ENCODE measurements around the gene PGPEP1. TPM values are rescaled to one million over a fixed set of nuclear protein-coding genes. Genes with fewer than 3 reads are reported as not detected.
A peak's percentile ranks its signal among the peaks of the same experiment; 100 is the strongest.

The PGPEP1 gene
- total and polyA plus RNA-seq, 10 of the 15 experiments (the other 5 are each of a cell fraction or from before 2014, with no cell fraction given) = 13.8 to 39.4 (median 17.0) TPM

- no peaks in the 10 kb centered on the region for H3K36me3 ChIP-seq (ENCODE audit: control insufficient read depth in 2 of 2, insufficient read depth in 2 of 2, low read length in 1 of 2)
- peak overlapping the region; percentile 61 for H2AFZ ChIP-seq (ENCODE audit: control insufficient read depth, low read depth, low read length)
Measured at GRCh38 chr19:18292462-18292809, 48.0 kb upstream of the PGPEP1 start.

More at GRCh38 chr19:18292462-18292809, 48.0 kb upstream of the PGPEP1 start:
- H3K27ac ChIP-seq (ENCODE audit: control insufficient read depth, insufficient read depth) = peak overlapping the region; percentile 96
- no peaks in the 10 kb centered on the region; a peak in 1 of 4 replicates for H3K27me3 ChIP-seq (replicated peaks in 1 of 2; ENCODE audit: control insufficient read depth in 2 of 2, insufficient read depth in 2 of 2, low read length in 1 of 2)
- no peaks in the 10 kb centered on the region; the same call in 2 of the 3 replicates for H3K9me3 ChIP-seq (replicated peaks; ENCODE audit: control insufficient read depth, insufficient read depth, low read length)
- H3K79me2 ChIP-seq (ENCODE audit: control insufficient read depth, insufficient read depth, low read length) = peaks cover 5% of the 10 kb centered on the region
- no TSS peak for BruUV-seq (replicated peaks)
- RAD21 ChIA-PET (ENCODE audit: unreplicated experiment) = interaction anchor here (0.8 to 5.8 kb wide), 14 partner anchors 10 to 127 kb away, joined by 3 to 136 read pairs (median 4); partner anchors contain the start of genes JUND, LSM4 and RAB3A
- ATAC-seq (no peak), FAIRE-seq (no peak), DNase-seq (ENCODE audit: low read depth, low spot score) (no peak)
- SMC1A ChIA-PET (ENCODE audit: uncharacterized antibody, unreplicated experiment) = interaction anchor here (1.0 to 4.3 kb wide), 7 partner anchors 10 to 36 kb away, joined by 3 to 58 read pairs (median 10); partner anchors contain the start of genes JUND and LSM4
- CTCF ChIA-PET = interaction anchor here (1.8 to 4.5 kb wide), 5 partner anchors 10 to 36 kb away, joined by 10 to 81 read pairs (median 18); partner anchors contain the start of genes JUND and LSM4
- peak overlapping the region; percentile 93 for H3K9ac ChIP-seq (ENCODE audit: control insufficient read depth, insufficient read depth, low read length)
- H3K4me1 ChIP-seq (ENCODE audit: control insufficient read depth, insufficient read depth, low read length) = peaks cover 32% of the 10 kb centered on the region
- in situ Hi-C loops (cut with MboI) = no loop called here
- H3K4me2 ChIP-seq (ENCODE audit: control insufficient read depth, insufficient read depth) = peak overlapping the region; percentile 99
- intact Hi-C loops (cut with micrococcal nuclease; ENCODE audit: unreplicated experiment) = loop anchor here (1.0 kb wide), 1 partner anchor 31 kb away; the partner anchor contains the start of gene LSM4
- H3K4me3 ChIP-seq = peak overlapping the region; percentile 96
- WGBS (ENCODE audit: insufficient coverage, insufficient replicate concordance, low lambda C conversion rate, missing lambda C conversion rate) = 0% methylated on average over 18 of the region's 20 CpGs
- POLR2A ChIA-PET = interaction anchor here (0.7 to 5.8 kb wide), 11 partner anchors 11 to 126 kb away, joined by 3 to 172 read pairs (median 6); partner anchors contain the start of genes JUND, LSM4 and SSBP4
- no peaks in the 10 kb centered on the region for H4K20me1 ChIP-seq (ENCODE audit: control insufficient read depth, insufficient read depth)
- TF ChIP-seq ZBTB40 (IDR thresholded peaks at IDR 0.05; ENCODE audit: borderline replicate concordance) (no peak), ZNF622 (IDR thresholded peaks at IDR 0.05) (no peak), POLR2AphosphoS5 (IDR thresholded peaks at IDR 0.05; ENCODE audit: low read length) (0 out of 2 replicates have a peak, but pooled peaks have one; percentile 1), MEF2A (IDR thresholded peaks at IDR 0.05; ENCODE audit: insufficient read depth, low read depth, low read length) (no peak), PKNOX1 (IDR thresholded peaks at IDR 0.05) (no peak), YY1 (IDR thresholded peaks at IDR 0.05; ENCODE audit: low read depth, low read length) (0 out of 2 replicates have a peak, but pooled peaks have one; percentile 4), SMARCA5 (IDR thresholded peaks at IDR 0.05) (peak; percentile 62; the same call in 1 of the 2 replicates), TAF1 (IDR thresholded peaks at IDR 0.05; ENCODE audit: borderline replicate concordance, low read depth, low read length) (no peak), MTA3 (IDR thresholded peaks at IDR 0.05; ENCODE audit: borderline replicate concordance, low read length) (peak; percentile 28; the same call in 1 of the 2 replicates), WRNIP1 (IDR thresholded peaks at IDR 0.05; ENCODE audit: borderline replicate concordance, low read depth, low read length) (no peak), DPF2 (IDR thresholded peaks at IDR 0.05) (0 out of 2 replicates have a peak, but pooled peaks have one; percentile 33), EZH2 (IDR thresholded peaks at IDR 0.05; ENCODE audit: borderline replicate concordance, control insufficient read depth, low read depth, low read length) (no peak)
